Astrocyte (in vitro differentiated cells and primary cell): ENCODE data around the gene ARHGAP26. TPM values are rescaled to one million over a fixed set of nuclear protein-coding genes. Genes with fewer than 3 reads are reported as not detected.

ENCODE experiments used
- DNase-seq: peaks from one replicate; pipeline ENCODE4 v3.0.0-alpha.2; 2010; ENCODE audit warnings: low read depth
- FAIRE-seq: peaks from 2 replicates; lab custom pipeline; 2011; peaks lifted over from hg19 to GRCh38; lab: Jason Lieb, UNC
- H2AFZ ChIP-seq: 2 replicates; pipeline ENCODE4 v1.6.0; 2012; ENCODE audit warnings: low read depth, low read length, inconsistent platforms
- H3K27ac ChIP-seq: 2 replicates; pipeline ENCODE4 v1.5.1; 2011; ENCODE audit warnings: low read depth, low read length, inconsistent platforms
- H3K27me3 ChIP-seq: 2 replicates; pipeline ENCODE4 v1.6.0; 2011; ENCODE audit warnings: low read length, inconsistent platforms; ENCODE audit not compliant: insufficient read depth
- H3K36me3 ChIP-seq: 2 replicates; pipeline ENCODE4 v1.5.1; 2011; ENCODE audit warnings: low read length, inconsistent platforms; ENCODE audit not compliant: insufficient read depth
- H3K4me1 ChIP-seq: 2 replicates; pipeline ENCODE4 v1.5.1; 2011; ENCODE audit warnings: low read length, inconsistent platforms; ENCODE audit not compliant: insufficient read depth
- H3K4me2 ChIP-seq: 2 replicates; pipeline ENCODE4 v1.6.0; 2012; ENCODE audit warnings: low read length, inconsistent platforms
- H3K4me3 ChIP-seq: 2 replicates; pipeline ENCODE4 v1.5.1; 2011; ENCODE audit warnings: low read depth, mild to moderate bottlenecking, low read length, inconsistent platforms; ENCODE audit not compliant: insufficient read depth
- H3K79me2 ChIP-seq: 2 replicates; pipeline ENCODE4 v1.6.0; 2012; ENCODE audit warnings: mild to moderate bottlenecking, low read length, inconsistent platforms; ENCODE audit not compliant: insufficient read depth
- H3K9ac ChIP-seq: 2 replicates; pipeline ENCODE4 v1.6.0; 2012; ENCODE audit warnings: mild to moderate bottlenecking, low read length, inconsistent platforms
- H3K9me3 ChIP-seq: 2 replicates; pipeline ENCODE4 v1.5.1; 2012; ENCODE audit warnings: low read depth, mild to moderate bottlenecking, low read length, inconsistent platforms; ENCODE audit not compliant: insufficient read depth
- H4K20me1 ChIP-seq: 2 replicates; pipeline ENCODE4 v1.6.0; 2012; ENCODE audit warnings: low read length, inconsistent platforms; ENCODE audit not compliant: insufficient read depth
- H3K27ac Mint-ChIP-seq: one replicate; pipeline ENCODE4 v1.8.0; 2021; ENCODE audit warnings: mild to moderate bottlenecking, mixed read lengths; ENCODE audit not compliant: unreplicated experiment
- H3K27me3 Mint-ChIP-seq: one replicate; pipeline ENCODE4 v1.8.0; 2021; ENCODE audit warnings: low read depth, mixed read lengths; ENCODE audit not compliant: unreplicated experiment
- H3K36me3 Mint-ChIP-seq: one replicate; pipeline ENCODE4 v1.8.0; 2021; ENCODE audit warnings: low read depth, mixed read lengths; ENCODE audit not compliant: unreplicated experiment
- H3K4me1 Mint-ChIP-seq: one replicate; pipeline ENCODE4 v1.8.0; 2021; ENCODE audit warnings: low read depth, mixed read lengths; ENCODE audit not compliant: unreplicated experiment
- H3K4me3 Mint-ChIP-seq: one replicate; pipeline ENCODE4 v1.8.0; 2021; ENCODE audit warnings: mild to moderate bottlenecking, moderate library complexity, mixed read lengths; ENCODE audit not compliant: unreplicated experiment
- H3K9me3 Mint-ChIP-seq: one replicate; pipeline ENCODE4 v1.8.0; 2021; ENCODE audit warnings: mild to moderate bottlenecking, mixed read lengths; ENCODE audit not compliant: unreplicated experiment
- CTCF ChIP-seq: IDR thresholded peaks from 2 replicates; pipeline ENCODE4 v1.5.1; 2011; ENCODE audit warnings: low read depth, mild to moderate bottlenecking, inconsistent platforms, low read length, moderate library complexity; ENCODE audit not compliant: insufficient read depth
- EZH2 ChIP-seq: IDR thresholded peaks from 2 replicates; pipeline ENCODE4 v1.6.1; 2012; ENCODE audit warnings: mild to moderate bottlenecking, low read length, inconsistent platforms; ENCODE audit not compliant: insufficient read depth
- total RNA-seq: library from RNA; stranded (reverse); gene quantifications from 2 replicates; pipeline ENCODE4 v1.2.1, GENCODE V29; 2021

Gene ARHGAP26
- total RNA-seq, 1 donor from 2014 or later: 5.6 TPM

GRCh38 chr5:142870532-142871362, 100.6 kb downstream of the ARHGAP26 start:
- Histone ChIP-seq H3K27me3 (no peaks in the 10 kb centered on the region), H3K9me3 (no peaks in the 10 kb centered on the region), H3K27ac (no peak overlapping the region), H4K20me1 (no peaks in the 10 kb centered on the region), H3K36me3 (no peaks in the 10 kb centered on the region), H3K4me1 (peaks cover 12% of the 10 kb centered on the region), H3K4me3 (no peak overlapping the region), H3K79me2 (no peaks in the 10 kb centered on the region), H3K9ac (no peak overlapping the region), H3K4me2 (no peak overlapping the region), H2AFZ (no peak overlapping the region)
- no peak overlapping the region for H3K4me3 Mint-ChIP-seq
- no peak for TF ChIP-seq EZH2
- no peak for TF ChIP-seq CTCF
- FAIRE-seq (no peak), DNase-seq (no peak)
- H3K27me3 Mint-ChIP-seq: peaks cover 11% of the 10 kb centered on the region
- H3K9me3 Mint-ChIP-seq: no peaks in the 10 kb centered on the region
- peaks cover 2% of the 10 kb centered on the region for H3K36me3 Mint-ChIP-seq
- H3K4me1 Mint-ChIP-seq: peaks cover 19% of the 10 kb centered on the region
- no peak overlapping the region for H3K27ac Mint-ChIP-seq

- H3K27ac Mint-ChIP-seq: no peak overlapping the region
- no peaks in the 10 kb centered on the region for H3K36me3 ChIP-seq
These were observed 101.4 kb downstream of the ARHGAP26 start for GRCh38 chr5:142871363-142872193.

More at GRCh38 chr5:142871363-142872193, 101.4 kb downstream of the ARHGAP26 start:
- Histone ChIP-seq H3K4me3 (no peak overlapping the region), H3K79me2 (no peaks in the 10 kb centered on the region), H2AFZ (no peak overlapping the region), H4K20me1 (no peaks in the 10 kb centered on the region), H3K27ac (no peak overlapping the region), H3K4me1 (peaks cover 14% of the 10 kb centered on the region), H3K9me3 (no peaks in the 10 kb centered on the region), H3K9ac (no peak overlapping the region), H3K27me3 (no peaks in the 10 kb centered on the region), H3K4me2 (no peak overlapping the region)
- FAIRE-seq (no peak), DNase-seq (no peak)
- peaks cover 11% of the 10 kb centered on the region for H3K27me3 Mint-ChIP-seq
- no peaks in the 10 kb centered on the region for H3K9me3 Mint-ChIP-seq
- H3K4me3 Mint-ChIP-seq: no peak overlapping the region
- peaks cover 4% of the 10 kb centered on the region for H3K36me3 Mint-ChIP-seq
- no peak for TF ChIP-seq CTCF
- TF ChIP-seq EZH2: no peak
- peaks cover 19% of the 10 kb centered on the region for H3K4me1 Mint-ChIP-seq
